Lower leg skin (tissue), 3 donors: Measurements from ENCODE around the gene CHPF.

Experiments
- CTCF ChIP-seq, 3 donors: fragments of 450-650 bp; IDR thresholded peaks; one replicate each; pipeline ENCODE4 v1.5.1; 2016; ENCODE audit warnings: antibody characterized with exemption in 3 of 3, mild to moderate bottlenecking in 3 of 3, moderate library complexity in 2 of 3
- POLR2A ChIP-seq, 2 donors: fragments of 450-650 bp; IDR thresholded peaks; one replicate each; pipeline ENCODE4 v1.6.1; 2016 to 2017; ENCODE audit warnings: antibody characterized with exemption in 2 of 2, mild to moderate bottlenecking in 1 of 2, moderate library complexity in 1 of 2

GRCh38 chr2:219548990-219549389 lies 5.4 kb upstream of the CHPF start:
- TF ChIP-seq CTCF (IDR thresholded peaks at IDR 0.05) (no peak), POLR2A (IDR thresholded peaks at IDR 0.05) (no peak)
